GM19240 (cell line): ENCODE measurements around the gene HNRNPA2B1.
"Not testable (repeated sequence)": the region's sequence is repeated elsewhere in the genome, so short reads cannot be mapped to it uniquely, and the experiment has no call there.

ENCODE experiments used
- DNase-seq: peaks from one replicate; pipeline ENCODE4 v3.0.0; 2011; ENCODE audit warnings: low spot score; ENCODE audit not compliant: insufficient read length

Gene HNRNPA2B1

DNA sequence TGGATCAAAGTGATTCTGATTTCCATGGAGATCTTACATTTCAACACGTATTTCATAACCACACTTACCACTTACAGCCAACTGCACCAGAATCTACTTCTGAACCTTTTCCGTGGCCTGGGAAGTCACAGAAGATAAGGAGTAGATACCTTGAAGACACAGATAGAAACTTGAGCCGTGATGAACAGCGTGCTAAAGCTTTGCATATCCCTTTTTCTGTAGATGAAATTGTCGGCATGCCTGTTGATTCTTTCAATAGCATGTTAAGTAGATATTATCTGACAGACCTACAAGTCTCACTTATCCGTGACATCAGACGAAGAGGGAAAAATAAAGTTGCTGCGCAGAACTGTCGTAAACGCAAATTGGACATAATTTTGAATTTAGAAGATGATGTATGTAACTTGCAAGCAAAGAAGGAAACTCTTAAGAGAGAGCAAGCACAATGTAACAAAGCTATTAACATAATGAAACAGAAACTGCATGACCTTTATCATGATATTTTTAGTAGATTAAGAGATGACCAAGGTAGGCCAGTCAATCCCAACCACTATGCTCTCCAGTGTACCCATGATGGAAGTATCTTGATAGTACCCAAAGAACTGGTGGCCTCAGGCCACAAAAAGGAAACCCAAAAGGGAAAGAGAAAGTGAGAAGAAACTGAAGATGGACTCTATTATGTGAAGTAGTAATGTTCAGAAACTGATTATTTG lies 15.3 kb downstream of the HNRNPA2B1 start:
- no peak for DNase-seq

DNA sequence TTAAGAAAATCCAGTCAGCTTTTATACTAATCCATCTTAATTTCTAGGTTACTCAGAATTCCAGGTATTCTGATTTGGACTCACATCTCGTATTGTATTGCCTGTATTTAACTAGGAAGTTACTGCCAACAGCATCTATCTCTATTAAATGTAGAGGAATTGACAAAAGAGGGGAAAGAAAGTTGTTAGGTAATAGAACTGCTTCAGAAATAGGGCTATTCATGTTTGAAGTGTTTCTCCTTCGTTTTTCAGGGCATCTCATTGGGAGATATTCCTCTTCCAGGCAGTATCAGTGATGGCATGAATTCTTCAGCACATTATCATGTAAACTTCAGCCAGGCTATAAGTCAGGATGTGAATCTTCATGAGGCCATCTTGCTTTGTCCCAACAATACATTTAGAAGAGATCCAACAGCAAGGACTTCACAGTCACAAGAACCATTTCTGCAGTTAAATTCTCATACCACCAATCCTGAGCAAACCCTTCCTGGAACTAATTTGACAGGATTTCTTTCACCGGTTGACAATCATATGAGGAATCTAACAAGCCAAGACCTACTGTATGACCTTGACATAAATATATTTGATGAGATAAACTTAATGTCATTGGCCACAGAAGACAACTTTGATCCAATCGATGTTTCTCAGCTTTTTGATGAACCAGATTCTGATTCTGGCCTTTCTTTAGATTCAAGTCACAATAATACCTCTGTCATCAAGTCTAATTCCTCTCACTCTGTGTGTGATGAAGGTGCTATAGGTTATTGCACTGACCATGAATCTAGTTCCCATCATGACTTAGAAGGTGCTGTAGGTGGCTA lies 16.1 kb downstream of the HNRNPA2B1 start:
- DNase-seq: not testable (repeated sequence)

DNA sequence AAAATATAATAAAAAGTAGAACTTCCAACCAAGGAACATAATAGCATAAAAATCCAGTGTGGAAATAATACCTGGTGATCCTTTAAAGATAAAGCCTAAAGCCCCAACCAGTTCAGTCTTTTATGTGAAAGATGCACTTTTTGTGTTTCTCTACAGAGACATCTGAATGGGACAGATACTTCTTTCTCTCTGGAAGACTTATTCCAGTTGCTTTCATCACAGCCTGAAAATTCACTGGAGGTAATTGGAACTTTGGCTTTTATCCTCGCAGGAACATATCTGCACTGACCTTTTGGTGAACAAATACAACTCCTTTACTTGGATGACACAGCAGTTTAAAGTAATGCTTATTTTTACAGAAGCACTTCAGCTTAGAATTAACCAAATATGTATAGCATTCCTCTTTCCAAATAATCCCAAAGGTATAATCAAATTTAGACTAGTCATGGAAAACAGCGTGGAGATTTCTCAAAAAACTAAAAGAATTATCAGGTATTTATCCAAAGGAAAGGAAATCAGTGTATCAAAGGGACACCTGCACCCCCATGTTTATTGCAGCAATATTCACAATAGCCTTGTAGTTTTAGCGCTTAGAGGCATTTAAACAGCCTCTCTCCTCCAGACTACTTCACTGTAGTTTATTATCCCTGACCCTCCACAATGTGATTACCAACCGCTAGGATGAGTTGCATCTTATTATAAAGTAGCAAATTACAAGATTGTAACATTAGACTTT lies 16.8 kb downstream of the HNRNPA2B1 start:
- no peak for DNase-seq

DNA sequence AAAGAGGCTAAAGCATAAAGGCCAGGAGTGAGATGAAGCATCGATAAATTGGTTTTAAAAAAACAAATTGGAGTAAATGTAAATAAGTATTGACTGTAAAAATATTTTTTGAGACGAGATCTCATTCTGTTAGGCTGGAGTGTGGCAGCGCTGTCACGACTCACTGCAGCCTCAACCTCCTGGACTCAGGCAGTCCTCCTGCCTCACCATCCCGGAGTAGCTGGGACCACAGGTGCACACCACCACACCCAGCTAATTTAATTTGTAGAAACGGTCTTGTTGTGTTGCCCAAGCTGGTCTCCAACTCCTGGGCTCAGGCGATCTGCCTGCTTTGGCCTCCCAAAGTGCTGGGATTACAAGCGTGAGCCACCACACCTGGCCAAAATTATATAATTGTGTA lies 17.8 kb downstream of the HNRNPA2B1 start:
- DNase-seq: no peak

DNA sequence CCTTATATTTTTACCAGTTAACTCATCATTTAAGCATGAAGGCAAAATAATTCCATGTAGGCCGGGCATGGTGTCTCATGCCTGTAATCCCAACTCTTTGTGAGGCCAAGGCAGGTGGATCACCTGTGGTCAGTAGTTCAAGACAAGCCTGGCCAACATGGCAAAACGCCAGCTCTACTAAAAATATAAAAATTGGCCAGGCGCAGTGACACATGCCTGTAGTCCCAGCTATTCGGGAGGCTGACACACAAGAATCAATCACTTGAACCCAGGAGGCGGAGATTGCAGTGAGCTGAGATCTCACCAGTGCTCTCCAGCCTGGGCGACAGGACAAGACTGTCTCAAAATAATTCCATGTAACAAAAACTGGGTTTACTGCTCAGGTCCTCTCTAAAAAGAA lies 18.3 kb downstream of the HNRNPA2B1 start:
- no peak for DNase-seq

DNA sequence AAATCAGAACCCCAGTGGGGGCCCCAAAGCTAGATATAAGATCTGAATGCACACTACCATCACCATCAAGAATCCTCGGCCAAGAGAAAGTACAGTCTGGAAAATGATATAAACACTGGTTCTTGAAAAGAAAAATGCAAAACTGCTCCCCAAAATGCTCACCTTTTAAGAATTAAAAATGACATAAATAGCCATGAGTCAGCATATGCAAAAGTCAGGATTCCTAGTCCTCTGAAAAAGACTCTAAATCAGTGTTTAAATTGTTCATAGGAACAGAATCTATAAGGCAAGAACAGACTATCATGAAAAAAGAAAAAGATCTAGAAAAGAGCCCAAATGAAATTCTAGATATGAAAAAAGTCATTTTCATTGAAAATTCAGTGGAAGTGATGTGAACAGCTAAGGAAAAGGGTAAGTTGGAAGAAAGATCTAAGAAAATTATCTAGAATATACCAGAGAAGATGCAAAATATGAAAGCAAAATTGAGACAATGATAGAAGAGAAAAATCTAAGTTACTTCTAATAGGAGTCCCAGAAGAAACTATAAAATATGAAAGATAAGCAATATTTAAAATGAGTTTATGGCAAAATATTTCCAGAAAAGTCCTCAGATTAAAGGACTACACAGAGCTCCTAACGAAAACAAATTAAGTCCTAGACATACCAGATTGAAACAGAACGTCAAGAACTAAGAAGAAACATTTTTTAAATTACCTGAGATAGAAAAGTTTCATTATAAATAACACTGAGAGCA lies 18.9 kb downstream of the HNRNPA2B1 start:
- DNase-seq: no peak

DNA sequence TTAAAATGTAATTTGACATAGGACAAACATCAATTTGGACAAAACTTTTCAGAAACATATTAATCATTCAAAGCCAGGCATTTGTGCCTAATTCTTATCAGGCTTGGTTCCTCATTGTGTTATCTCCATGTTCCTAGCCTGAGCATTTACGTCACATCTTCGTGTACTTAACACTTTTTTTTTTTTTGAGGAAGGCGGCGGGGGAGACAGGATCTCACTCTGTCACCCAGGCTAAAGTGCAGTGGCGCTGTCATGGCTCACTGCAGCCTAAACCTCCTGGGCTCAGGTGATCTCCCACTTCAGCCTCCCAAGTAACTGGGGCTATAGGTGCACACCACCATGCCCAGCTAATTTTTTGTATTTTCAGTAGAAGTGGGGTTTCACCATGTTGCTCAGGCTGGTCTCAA lies 19.8 kb downstream of the HNRNPA2B1 start:
- DNase-seq: no peak

DNA sequence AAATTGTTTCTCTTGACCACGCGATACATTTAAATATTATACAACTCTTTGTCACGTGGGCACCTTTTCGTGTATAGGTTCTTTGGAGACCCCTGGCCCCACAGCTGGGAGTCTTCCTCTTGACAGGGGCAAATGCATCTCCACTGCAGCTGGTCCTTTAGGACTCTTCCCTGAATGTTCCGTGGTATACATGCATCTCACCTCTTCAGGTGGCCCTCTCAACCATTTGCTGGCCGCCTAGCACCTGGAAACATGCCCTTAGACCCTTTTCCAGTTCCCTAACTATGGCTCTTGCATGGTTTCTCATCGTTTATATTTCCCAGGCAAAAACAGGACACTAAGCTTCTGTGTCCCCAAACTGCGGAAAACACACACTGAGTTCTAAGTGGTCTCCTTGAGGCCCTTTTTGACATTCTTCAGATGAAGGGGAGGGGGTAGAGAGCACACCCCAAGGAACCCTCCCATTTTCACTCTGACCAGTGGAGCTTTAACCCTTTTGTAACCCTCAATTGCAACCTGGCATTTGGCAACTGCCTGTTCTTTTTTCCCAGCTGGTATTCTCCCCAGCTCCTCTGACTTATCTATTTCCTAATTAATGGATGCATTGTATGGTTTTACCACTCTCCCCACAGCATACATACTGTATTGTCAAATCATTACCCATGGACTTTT lies 20.6 kb downstream of the HNRNPA2B1 start:
- no peak for DNase-seq

DNA sequence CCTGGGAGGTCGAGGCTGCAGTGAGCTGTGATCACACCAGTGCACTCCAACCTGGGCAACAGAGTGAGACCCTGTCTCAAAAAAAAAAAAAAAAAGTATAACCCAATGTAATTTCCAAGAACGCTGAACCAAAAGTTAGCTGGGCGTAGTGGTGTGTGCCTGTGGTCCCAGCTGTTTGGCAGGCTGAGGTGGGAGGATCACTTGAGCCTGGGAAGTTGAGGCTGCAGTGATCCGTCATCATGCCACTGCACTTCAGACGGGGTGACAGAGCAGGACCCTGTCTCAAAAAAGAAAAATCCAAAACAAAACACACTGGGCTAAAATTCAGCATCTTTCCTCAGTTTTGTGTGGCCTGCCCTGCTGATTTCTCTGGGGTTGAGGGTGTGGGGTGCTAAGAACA lies 21.1 kb downstream of the HNRNPA2B1 start:
- DNase-seq: no peak

DNA sequence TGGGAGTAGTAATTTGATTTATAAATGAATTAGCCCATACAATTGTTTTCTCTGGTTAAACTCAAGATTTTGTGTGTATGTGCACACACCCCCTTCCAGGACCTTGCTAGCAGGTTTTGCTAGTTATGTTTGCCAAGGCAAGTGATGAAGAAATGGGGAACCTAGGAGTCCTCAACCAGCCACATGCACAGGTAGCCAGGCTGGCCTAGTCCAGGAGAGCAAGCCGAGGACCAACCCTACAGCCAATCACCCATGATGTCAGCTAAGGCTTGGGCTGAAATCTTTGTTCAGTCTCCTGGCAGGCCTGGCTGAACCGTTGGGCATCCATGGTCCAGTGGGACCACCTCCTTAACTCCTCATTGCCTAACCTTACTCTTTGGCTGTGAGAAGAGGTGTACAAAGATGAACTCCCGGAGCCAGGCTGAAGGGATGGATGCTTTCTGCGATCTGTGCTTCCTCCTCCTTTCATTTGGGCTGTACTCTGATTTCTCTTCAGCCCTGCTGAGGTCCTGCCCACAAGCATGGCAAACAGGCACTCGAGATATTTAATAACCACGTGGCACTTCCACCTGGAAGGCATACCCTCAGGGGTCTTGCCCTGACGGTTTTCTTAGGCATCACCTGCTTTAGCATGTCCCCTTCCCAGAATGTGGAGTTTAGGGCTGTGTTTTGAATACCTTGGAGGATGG lies 22.1 kb downstream of the HNRNPA2B1 start:
- no peak for DNase-seq

DNA sequence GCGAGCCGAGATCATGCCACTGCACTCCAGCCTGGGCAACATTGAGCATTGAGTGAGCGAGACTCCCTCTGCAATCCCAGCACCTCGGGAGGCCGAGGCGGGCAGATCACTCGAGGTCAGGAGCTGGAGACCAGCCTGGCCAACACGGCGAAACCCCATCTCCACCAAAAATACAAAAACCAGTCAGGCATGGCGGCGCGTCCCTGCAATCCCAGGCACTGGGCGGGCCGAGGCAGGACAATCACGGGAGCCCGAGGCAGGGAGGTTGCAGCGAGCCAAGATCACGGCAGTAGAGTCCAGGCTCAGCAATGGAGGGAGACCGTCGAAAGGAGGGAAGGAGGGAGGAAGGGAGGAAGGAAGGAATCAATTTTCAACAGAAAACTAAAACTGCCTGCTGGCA lies 23.3 kb downstream of the HNRNPA2B1 start:
- not testable (repeated sequence) for DNase-seq

DNA sequence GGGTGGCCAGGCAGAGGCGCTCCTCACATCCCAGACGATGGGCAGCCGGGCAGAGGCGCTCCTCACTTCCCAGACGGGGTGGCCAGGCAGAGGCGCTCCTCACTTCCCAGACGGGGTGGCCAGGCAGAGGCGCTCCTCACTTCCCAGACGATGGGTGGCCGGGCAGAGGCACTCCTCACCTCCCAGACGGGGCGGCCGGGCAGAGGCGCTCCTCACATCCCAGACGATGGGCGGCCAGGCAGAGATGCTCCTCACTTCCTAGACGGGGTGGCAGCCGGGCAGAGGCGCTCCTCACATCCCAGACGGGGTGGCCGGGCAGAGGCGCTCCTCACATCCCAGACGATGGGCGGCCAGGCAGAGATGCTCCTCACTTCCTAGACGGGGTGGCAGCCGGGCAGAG lies 23.9 kb downstream of the HNRNPA2B1 start:
- DNase-seq: not testable (repeated sequence)

DNA sequence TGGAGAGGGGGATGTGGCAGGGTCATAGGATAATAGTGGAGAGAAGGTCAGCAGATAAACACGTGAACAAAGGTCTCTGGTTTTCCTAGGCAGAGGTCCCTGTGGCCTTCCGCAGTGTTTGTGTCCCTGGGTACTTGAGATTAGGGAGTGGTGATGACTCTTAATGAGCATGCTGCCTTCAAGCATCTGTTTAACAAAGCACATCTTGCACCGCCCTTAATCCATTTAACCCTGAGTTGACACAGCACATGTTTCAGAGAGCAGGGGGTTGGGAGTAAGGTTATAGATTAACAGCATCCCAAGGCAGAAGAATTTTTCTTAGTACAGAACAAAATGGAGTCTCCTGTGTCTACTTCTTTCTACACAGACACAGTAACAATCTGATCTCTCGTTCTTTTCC lies 24.6 kb downstream of the HNRNPA2B1 start:
- not testable (repeated sequence) for DNase-seq

DNA sequence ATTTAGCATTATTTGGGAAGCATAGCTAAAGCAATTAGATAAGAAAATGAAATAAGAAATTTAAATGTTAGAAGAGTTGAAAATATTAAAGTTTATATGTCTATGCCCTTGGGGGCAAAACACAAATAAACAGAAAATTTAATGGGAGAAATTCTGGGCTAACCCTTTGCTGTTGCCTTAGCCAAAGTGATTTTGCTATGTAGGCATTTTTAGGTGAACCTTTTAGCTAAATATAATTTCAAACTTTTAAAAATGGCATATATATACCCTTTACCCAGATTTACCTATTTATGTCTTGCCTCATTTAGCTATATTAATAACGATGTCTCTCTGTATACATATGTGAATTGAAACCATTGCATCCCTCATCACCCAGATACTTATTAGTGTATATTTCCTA lies 28.5 kb downstream of the HNRNPA2B1 start:
- DNase-seq: no peak

DNA sequence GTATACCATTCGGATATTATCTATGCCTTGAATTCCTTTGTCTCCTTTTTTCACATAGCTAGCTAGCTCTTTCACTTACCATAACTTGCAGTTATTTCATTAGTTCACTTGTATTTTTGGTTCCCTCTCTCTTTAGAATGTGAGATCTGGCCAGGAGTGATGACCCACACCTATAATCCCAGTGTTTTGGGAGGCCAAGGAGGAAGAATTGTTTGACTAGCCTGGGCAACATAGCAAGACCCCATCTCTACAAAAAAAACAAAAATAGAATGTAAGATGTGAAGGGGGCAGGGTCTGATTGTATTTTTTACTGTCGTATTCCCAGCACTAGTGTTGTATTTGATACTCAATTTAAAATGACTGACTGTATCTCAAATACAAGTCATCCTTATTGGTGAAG lies 28.9 kb downstream of the HNRNPA2B1 start:
- no peak for DNase-seq

DNA sequence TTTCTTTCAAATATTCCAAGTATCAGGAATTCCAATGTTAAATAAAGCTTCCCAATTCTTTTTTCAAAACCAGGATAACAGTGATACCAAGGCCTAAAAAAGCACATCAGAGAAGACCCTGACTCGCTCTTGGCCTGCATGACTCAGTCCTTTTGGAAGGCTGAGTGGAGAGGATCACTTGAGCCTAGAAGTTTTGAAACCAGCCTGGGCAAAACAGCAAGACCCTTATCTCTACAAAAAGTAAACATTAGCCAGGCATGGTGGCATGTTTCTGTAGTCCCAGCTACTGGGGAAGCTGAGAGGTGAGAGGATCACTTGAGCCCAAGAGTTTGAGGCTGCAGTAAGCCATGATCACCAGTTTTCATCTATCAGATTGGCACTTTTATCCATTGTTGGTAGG lies 29.9 kb downstream of the HNRNPA2B1 start:
- no peak for DNase-seq

DNA sequence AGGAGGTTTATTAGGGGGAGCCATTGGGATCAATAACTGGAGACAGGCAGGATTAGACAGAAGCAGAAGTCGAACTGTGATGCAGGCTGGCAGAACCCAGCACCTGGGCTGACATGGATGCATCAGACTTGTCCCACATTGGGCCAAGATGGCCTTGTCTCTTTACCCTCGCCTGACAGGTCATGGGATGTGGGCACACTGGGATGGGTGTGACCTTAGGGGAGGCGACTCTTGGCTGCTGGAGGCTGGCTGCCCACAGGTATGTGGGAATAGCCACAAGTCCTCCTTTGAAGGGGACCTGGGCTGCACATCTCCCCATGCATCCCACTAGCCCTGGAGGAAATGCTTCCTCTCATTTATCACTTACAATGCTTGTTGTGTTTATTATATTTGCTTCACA lies 31.3 kb downstream of the HNRNPA2B1 start:
- DNase-seq: no peak

DNA sequence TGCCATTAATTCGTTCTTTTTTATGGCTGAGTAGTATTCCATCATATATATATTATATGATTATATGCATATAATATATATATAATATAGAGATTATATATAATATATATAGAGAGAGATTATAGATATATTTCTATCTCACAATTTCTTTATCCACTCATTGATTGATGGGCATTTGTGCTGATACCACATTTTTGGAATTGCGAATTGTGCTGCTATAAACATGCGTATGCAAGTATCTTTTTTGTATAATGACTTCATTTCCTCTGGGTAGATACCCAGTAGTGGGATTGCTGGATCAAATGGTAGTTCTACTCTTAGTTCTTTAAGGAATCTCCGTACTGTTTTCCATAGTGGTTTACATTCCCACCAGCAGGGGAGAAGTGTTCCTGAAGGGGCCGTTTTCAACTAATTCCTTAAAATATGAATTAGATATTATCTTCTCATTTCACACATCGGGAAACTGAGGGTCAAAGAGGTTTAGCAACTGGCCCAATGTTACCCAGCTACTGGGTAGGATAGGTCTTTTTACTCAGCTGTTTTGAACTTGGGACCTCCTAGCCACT lies 32.0 kb downstream of the HNRNPA2B1 start:
- no peak for DNase-seq

DNA sequence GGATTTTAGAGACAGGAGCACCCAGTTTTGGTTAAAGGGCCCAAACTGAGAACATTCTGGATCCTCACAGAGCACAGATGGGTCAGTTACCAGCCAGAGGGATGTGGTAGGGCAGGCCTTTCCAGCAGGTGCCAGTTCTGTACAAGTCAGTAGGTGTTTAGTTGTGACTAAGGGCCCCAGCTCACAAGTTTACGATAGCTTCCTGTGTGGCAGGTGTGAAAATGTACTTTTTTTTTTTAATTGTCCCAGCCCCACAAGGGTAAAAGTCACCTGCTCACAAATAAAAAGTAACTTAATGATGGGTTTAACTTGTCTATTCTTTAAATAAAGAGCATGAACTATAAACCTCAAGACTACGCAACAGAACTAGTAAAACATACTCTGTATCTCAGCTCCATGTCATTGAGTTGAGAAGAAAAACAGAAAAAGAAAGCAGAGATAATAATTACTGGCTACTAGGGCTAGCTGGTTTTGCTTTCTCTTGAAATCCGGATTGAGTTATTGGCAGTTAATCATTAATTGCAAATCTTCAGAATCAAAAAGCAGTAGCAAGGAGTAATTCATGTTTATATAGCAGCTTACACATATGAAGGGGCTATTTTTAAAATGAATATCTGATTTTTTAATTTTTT lies 33.1 kb downstream of the HNRNPA2B1 start:
- no peak for DNase-seq
